GM23248 (cell line): ENCODE measurements around the gene RAB36. TPM values are rescaled to one million over a fixed set of nuclear protein-coding genes. Genes with fewer than 3 reads are reported as not detected.

Experiments used
- DNase-seq: peaks from one replicate; pipeline ENCODE4 v3.0.0-alpha.2; 2015
- H2AFZ ChIP-seq: fragments of 200-600 bp; sonication (generic); 2 replicates; pipeline ENCODE4 v1.6.1; 2016; ENCODE audit warnings: antibody characterized with exemption
- H3F3A ChIP-seq: fragments of 200-600 bp; sonication (generic); 2 replicates; pipeline ENCODE4 v1.6.1; 2016; ENCODE audit warnings: mild to moderate bottlenecking, antibody characterized with exemption, mixed run types; ENCODE audit not compliant: insufficient read depth
- H3K27ac ChIP-seq: fragments of 200-600 bp; sonication (generic); 2 replicates; pipeline ENCODE4 v1.5.1; 2016; ENCODE audit warnings: mild to moderate bottlenecking
- H3K27me3 ChIP-seq: fragments of 200-600 bp; sonication (generic); replicated peaks from 2 replicates; pipeline ENCODE4 v1.6.1; 2016; ENCODE audit warnings: mild to moderate bottlenecking; ENCODE audit not compliant: insufficient read depth
- H3K36me3 ChIP-seq: fragments of 200-600 bp; sonication (generic); 2 replicates; pipeline ENCODE4 v1.6.1; 2016; ENCODE audit warnings: low read depth, mild to moderate bottlenecking
- H3K4me1 ChIP-seq: fragments of 200-600 bp; sonication (generic); 2 replicates; pipeline ENCODE4 v1.6.1; 2016; ENCODE audit warnings: mild to moderate bottlenecking; ENCODE audit not compliant: insufficient read depth
- H3K4me2 ChIP-seq: fragments of 200-600 bp; sonication (generic); one replicate; pipeline ENCODE4 v1.6.1; 2016; ENCODE audit warnings: mild to moderate bottlenecking; ENCODE audit not compliant: unreplicated experiment
- H3K4me3 ChIP-seq: fragments of 200-600 bp; sonication (generic); 2 replicates; pipeline ENCODE4 v1.5.1; 2016; ENCODE audit warnings: mild to moderate bottlenecking
- H3K79me2 ChIP-seq: fragments of 200-600 bp; sonication (generic); 2 replicates; pipeline ENCODE4 v1.6.1; 2016; ENCODE audit warnings: mild to moderate bottlenecking; ENCODE audit not compliant: insufficient read depth
- H3K9ac ChIP-seq: fragments of 200-600 bp; sonication (generic); 2 replicates; pipeline ENCODE4 v1.6.1; 2016; ENCODE audit warnings: mild to moderate bottlenecking
- H3K9me2 ChIP-seq: fragments of 200-600 bp; sonication (generic); 2 replicates; pipeline ENCODE4 v1.6.1; 2016; ENCODE audit warnings: mixed run types, mild to moderate bottlenecking, moderate library complexity; ENCODE audit not compliant: insufficient read depth
- H3K9me3 ChIP-seq: fragments of 200-600 bp; sonication (generic); one replicate; pipeline ENCODE4 v1.6.1; 2017; ENCODE audit warnings: low read depth
- H4K20me1 ChIP-seq: fragments of 200-600 bp; sonication (generic); 2 replicates; pipeline ENCODE4 v1.6.0; 2016; ENCODE audit not compliant: insufficient read depth
- EZH2 ChIP-seq: fragments of 200-600 bp; sonication (generic); IDR thresholded peaks from 2 replicates; pipeline ENCODE4 v1.6.1; 2018; ENCODE audit warnings: antibody characterized with exemption, mild to moderate bottlenecking; ENCODE audit not compliant: insufficient read depth, poor library complexity, severe bottlenecking
- EZH2phosphoT487 ChIP-seq: fragments of 200-600 bp; sonication (generic); IDR thresholded peaks from 2 replicates; pipeline ENCODE4 v1.6.1; 2018; ENCODE audit warnings: antibody characterized with exemption, moderate library complexity, mild to moderate bottlenecking, low read depth; ENCODE audit not compliant: insufficient read depth
- WGBS, 2 experiments: methylation state at CpG; one replicate each; pipeline ENCODE4 v1.1.6; 2015 to 2017; ENCODE audit warnings: low lambda C conversion rate in 2 of 2, low coverage in 1 of 2; ENCODE audit errors: missing lambda C conversion rate in 2 of 2; 5-methylcytosine and 5-hydroxymethylcytosine counted together
- in situ Hi-C: fragments of 300-500 bp; cut with MboI; formaldehyde crosslinking; loops from 2 replicates; pipeline ENCODE4 v1.15.0; 2020
- polyA plus RNA-seq: library from polyadenylated mRNA; unstranded; fragments of >200 nt; fragmentation: Nextera tagmentation; extraction: Ambion mirVana; gene quantifications from 2 replicates; pipeline ENCODE4 v1.2.1, GENCODE V29; 2016
- total RNA-seq: library from RNA; depleted of rRNA; stranded (reverse); fragments of >200 nt; shearing (Covaris generic); gene quantifications from 2 replicates; pipeline ENCODE4 v1.2.3, GENCODE V29; 2014

RAB36 gene
- total and polyA plus RNA-seq, 2 experiments from 2014 or later: 3.5 to 6.8 TPM

GRCh38 chr22:23113067-23113846 lies 32.0 kb upstream of the RAB36 start:
- Histone ChIP-seq H4K20me1 (no peaks in the 10 kb centered on the region), H3F3A (no peaks in the 10 kb centered on the region), H3K9me2 (no peaks in the 10 kb centered on the region), H3K79me2 (no peaks in the 10 kb centered on the region), H3K27ac (no peak overlapping the region), H3K36me3 (no peaks in the 10 kb centered on the region), H3K4me1 (no peaks in the 10 kb centered on the region), H3K9ac (no peak overlapping the region), H3K4me2 (no peak overlapping the region), H2AFZ (no peak overlapping the region), H3K9me3 (no peaks in the 10 kb centered on the region), H3K27me3 (no peaks in the 10 kb centered on the region), H3K4me3 (no peak overlapping the region)
- no peak for DNase-seq
- no peak for TF ChIP-seq EZH2phosphoT487
- no peak for TF ChIP-seq EZH2
- in situ Hi-C loops: no loop called here
- 52 to 55% methylated on average over 14 of the region's 14 CpGs for WGBS, 2 experiments

- DNase-seq: no peak
- H3K27me3 ChIP-seq: no peaks in the 10 kb centered on the region
- H3K9me2 ChIP-seq: no peaks in the 10 kb centered on the region
- no peaks in the 10 kb centered on the region for H3K4me1 ChIP-seq
- H3K79me2 ChIP-seq: no peaks in the 10 kb centered on the region
- no peak overlapping the region for H2AFZ ChIP-seq
- no peak overlapping the region for H3K27ac ChIP-seq
- H3F3A ChIP-seq: no peaks in the 10 kb centered on the region
- no peak overlapping the region for H3K4me2 ChIP-seq
- in situ Hi-C loops: no loop called here
- no peak overlapping the region for H3K4me3 ChIP-seq
- 73 to 77% methylated on average over 17 to 18 of the region's 18 CpGs for WGBS, 2 experiments
- TF ChIP-seq EZH2 (no peak), EZH2phosphoT487 (no peak)
- no peaks in the 10 kb centered on the region for H3K36me3 ChIP-seq
- no peaks in the 10 kb centered on the region for H3K9me3 ChIP-seq
- no peak overlapping the region for H3K9ac ChIP-seq
- no peaks in the 10 kb centered on the region for H4K20me1 ChIP-seq
These were observed 31.2 kb upstream of the RAB36 start for GRCh38 chr22:23113847-23114720.

GRCh38 chr22:23114721-23115020 lies 30.6 kb upstream of the RAB36 start:
- no peak overlapping the region for H3K27ac ChIP-seq

GRCh38 chr22:23115369-23115768 lies 29.9 kb upstream of the RAB36 start:
- 71 to 72% methylated on average over 7 of the region's 7 CpGs for WGBS, 2 experiments
- no peak overlapping the region for H3K9ac ChIP-seq
- DNase-seq: no peak
- in situ Hi-C loops: no loop called here
- H3K36me3 ChIP-seq: no peaks in the 10 kb centered on the region
- H3K4me3 ChIP-seq: no peak overlapping the region
- H3K27ac ChIP-seq: no peak overlapping the region
- H3F3A ChIP-seq: no peaks in the 10 kb centered on the region
- no peaks in the 10 kb centered on the region for H3K9me2 ChIP-seq
- no peak overlapping the region for H3K4me2 ChIP-seq
- H2AFZ ChIP-seq: no peak overlapping the region
- H3K9me3 ChIP-seq: no peaks in the 10 kb centered on the region
- TF ChIP-seq EZH2 (no peak), EZH2phosphoT487 (no peak)
- no peaks in the 10 kb centered on the region for H3K79me2 ChIP-seq
- no peaks in the 10 kb centered on the region for H3K4me1 ChIP-seq
- no peaks in the 10 kb centered on the region for H4K20me1 ChIP-seq
- H3K27me3 ChIP-seq: no peaks in the 10 kb centered on the region

More at GRCh38 chr22:23114721-23115020, 30.6 kb upstream of the RAB36 start:
- Histone ChIP-seq H3K36me3 (no peaks in the 10 kb centered on the region), H3F3A (no peaks in the 10 kb centered on the region), H4K20me1 (no peaks in the 10 kb centered on the region), H3K4me1 (no peaks in the 10 kb centered on the region), H3K79me2 (no peaks in the 10 kb centered on the region), H3K9me3 (no peaks in the 10 kb centered on the region), H3K9me2 (no peaks in the 10 kb centered on the region), H3K4me3 (no peak overlapping the region), H3K27me3 (no peaks in the 10 kb centered on the region), H3K4me2 (no peak overlapping the region), H3K9ac (no peak overlapping the region), H2AFZ (no peak overlapping the region)
- no peak for TF ChIP-seq EZH2
- no peak for TF ChIP-seq EZH2phosphoT487
- 75 to 91% methylated on average over 2 of the region's 2 CpGs for WGBS, 2 experiments
- no peak for DNase-seq
- in situ Hi-C loops: no loop called here
